ENCODE results near the gene ATAD3C.

Gene ATAD3C

DNA sequence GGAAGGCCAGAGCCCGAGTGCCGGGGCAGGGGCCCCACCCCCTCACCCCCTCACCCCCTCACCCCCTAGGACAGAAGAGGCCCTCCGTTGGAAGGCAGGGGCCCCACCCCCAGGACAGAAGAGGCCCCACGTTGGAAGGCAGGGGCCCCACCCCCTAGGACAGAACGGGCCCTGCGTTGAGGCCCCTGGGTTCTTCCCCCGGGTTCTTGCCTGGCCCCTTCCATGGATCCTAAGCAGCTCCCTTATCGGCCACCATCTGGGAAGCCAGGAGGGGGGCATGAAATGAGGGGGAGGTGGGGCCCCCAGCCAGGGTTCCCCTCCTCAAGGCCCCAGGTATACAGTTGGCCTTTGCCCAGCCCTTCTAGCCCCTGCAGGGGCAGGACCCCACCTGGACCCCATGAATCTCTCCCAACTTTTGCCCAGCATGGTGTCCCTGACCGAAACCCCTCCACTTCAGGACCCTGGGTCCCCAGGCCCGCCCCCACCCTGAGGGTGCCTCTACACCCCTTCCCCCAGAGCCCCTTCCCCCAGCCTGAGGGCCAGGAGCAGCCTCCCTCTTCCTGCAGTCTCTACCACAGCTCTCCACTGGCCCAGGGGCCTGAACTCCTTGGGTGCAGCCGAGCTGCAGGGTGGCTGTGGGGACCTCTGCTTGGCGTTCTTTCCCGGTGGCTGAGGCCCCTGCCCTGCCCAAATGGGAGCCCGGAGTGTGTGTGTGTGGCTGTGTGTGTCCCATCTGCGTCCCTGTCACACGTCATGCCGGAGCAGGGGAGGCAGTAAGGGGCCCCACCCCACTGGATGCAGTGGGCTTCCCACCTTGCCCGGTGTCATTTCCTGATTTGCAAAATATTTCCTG lies 18.3 kb upstream of the ATAD3C start:
- no peak for DNase-seq (ENCODE audit: low spot score)

DNA sequence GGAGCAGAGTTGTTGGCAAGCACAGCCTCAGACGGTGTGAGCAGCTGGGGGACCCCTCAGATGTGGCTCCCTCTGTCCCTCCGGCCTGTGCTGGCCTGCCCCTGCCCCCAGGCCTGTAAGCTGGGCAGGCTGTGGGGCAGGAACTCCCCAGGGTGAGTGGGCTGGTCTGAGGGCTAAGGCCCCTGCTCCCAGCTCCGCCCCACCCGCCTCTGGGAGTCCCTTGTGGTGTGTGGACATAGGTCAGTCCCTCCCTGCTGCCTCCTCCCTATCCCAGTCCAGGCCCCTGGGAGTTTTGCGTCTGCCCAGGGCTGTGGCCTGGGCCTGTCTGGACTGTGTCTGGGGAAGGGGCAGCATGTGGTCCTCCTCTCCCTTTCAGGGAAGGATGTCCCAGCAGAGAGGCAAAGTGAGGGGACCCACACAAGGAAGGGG lies 17.6 kb upstream of the ATAD3C start:
- peak; percentile 92 for DNase-seq (ENCODE audit: low spot score)

- DNase-seq (ENCODE audit: low spot score): no peak
These were observed 17.1 kb upstream of the ATAD3C start for GRCh38 chr1:1432274-1432950.

GRCh38 chr1:1432951-1433803 lies 16.3 kb upstream of the ATAD3C start:
- DNase-seq (ENCODE audit: low spot score): peak; percentile 88

DNA sequence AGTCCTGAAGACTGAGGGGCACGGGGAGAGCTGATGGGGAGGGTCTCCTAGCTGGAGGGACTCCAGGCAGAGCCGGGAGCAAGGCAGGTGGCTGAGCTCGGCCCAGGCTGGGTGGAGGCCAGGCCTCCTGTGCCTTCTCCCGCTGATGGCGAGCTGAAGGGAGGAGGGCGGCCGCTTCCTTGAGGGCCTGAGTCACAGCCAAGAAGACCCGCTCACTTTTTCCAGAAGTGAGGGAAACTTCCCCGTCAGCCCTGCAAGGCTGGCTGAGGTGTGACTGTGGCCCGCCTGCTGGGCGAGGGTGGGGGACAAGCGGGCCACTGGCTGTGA lies 15.7 kb upstream of the ATAD3C start:
- no peak for DNase-seq (ENCODE audit: low spot score)

DNA sequence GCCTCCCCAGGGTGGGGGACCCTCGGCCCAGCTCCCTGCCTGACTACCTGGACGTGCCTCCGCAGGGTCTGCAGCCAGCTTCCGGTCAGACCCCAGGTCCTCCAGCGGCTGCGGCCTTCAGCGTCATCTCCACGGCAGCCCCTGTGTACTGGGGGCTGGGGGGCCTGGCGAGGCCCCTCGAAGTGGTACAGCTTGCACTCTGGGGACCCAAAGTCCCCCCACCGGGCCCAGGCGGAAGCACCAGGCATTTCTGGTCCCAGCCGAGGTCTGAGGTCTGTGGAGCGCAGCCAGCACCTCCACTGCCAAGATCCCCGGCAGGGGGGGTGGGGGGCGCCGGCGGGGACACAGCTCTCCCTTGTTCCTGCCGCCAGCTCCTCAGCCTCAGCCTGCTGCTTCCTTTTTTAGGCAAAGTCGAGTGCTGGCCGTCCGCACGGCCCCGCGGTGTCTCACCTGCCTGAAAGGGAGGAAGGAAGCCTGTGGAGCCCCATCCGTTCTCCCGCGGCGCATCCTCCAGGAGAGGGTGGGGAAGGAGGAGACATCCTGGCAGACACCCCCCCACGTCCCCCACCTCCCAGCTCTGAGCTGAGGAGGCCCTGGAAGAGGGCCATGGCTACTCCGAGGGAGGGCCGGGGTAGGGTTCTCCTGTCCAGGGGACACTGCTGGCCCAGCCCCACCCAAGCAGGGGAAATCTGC lies 15.2 kb upstream of the ATAD3C start:
- no peak for DNase-seq (ENCODE audit: low spot score)

- DNase-seq (ENCODE audit: low spot score): no peak
These were observed 14.7 kb upstream of the ATAD3C start for GRCh38 chr1:1434824-1435105.

DNA sequence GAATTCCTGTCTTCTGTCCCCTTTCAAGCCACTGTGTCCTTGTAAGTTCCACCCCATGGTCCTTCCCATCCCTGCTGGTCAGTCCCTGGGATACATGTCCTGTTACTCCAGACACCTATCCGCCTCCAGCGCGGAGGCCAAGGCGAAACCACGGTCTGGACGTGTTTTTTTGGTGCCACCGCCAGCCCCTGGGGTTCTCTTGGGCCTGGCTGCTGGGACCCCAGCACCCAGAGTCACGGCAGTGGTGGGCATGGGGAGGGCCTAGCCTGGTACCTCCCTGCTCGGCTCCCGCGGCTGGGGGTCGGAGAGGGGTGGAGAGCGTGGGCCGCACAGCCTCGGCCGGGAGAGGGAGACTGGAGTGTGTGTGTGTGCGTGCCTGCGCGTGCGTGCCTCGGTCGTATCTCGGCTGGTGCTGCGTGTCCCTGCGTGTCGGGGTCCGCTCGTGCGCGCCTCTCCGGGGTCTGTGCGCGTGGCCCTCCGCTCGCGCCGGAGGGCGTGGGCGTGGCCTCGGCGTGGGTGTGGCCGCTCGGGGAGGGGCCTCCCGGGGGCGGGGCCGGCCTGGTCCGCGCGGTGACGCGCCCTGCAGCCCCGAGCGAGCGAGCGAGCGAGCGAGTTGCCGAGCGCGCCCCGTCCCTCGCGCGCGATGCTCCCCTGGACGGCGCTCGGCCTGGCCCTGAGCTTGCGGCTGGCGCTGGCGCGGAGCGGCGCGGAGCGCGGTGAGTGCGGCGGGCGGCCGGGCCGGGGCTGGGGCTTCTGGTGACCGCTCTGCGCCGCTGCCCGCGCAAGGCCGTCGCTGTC lies 14.2 kb upstream of the ATAD3C start, which contains the start of gene VWA1:
Gene VWA1, plus strand, starts transcription at position 585 of the 798 bp plus-strand sequence. Its CDS starts 59 bp downstream, at position 644.
- DNase-seq (ENCODE audit: low spot score): no peak

DNA sequence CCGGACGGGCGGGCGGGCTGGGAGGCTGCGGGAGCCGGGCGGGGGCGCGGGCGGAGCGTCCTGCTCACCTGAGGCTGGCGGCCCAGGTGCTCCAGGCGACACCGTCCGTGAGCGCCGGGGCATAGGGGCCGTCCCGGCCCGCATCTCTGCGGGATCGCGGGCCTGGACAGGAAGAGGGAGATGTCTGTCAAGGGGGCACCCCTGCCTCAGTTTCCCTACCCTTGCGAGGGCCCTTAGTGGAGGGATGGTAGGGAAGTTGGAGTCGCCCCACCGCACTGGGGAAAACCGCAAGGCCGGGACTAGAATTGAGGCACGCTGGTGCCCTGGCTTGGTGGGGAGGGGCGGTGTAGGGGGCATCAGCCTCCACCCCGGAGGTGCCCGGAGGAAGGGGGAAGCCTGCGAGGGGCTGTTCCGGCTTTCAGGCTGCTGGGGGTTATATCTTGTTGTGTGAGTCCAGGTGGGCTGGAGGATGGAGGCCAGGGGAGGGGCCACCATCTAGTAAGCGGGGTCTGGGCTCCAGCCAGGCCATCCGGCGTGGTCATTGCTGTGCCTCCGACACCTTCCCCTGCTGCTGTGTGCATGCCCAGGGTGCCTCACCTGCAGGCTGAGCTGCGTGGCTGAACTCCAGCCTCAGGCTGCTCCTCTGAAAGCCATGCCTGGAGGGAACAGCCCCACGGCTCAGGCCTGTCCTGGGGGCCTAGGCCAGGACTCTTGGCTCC lies 13.4 kb upstream of the ATAD3C start:
- no peak for DNase-seq (ENCODE audit: low spot score)

GRCh38 chr1:1436630-1437032 lies 12.9 kb upstream of the ATAD3C start:
- DNase-seq (ENCODE audit: low spot score): no peak

GRCh38 chr1:1437033-1437903 lies 12.2 kb upstream of the ATAD3C start:
- no peak for DNase-seq (ENCODE audit: low spot score)

DNA sequence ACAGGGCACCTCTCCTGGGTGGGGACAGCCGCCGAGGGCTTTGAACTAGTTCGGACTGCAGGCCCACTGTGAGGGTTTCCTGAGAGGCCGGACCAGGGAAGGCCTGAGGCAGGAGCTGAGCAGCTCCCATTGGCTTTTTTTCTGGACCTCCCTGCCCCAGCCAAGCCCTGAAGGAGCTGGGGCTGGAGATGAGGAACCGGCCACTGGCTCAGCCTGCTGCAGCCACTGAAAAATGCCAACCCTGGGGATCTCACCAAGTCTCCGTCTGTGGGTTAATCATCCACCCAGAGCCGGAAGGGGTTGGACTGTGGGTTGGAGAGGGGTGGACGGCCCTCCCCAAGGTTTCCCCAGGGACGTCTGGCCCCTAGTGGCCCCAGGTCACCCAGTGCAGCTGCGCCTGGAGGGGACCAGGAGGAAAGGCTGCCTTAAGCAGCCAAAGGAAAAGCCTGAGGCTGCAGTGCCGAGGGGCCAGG lies 11.5 kb upstream of the ATAD3C start:
- DNase-seq (ENCODE audit: low spot score): peak; percentile 97

DNA sequence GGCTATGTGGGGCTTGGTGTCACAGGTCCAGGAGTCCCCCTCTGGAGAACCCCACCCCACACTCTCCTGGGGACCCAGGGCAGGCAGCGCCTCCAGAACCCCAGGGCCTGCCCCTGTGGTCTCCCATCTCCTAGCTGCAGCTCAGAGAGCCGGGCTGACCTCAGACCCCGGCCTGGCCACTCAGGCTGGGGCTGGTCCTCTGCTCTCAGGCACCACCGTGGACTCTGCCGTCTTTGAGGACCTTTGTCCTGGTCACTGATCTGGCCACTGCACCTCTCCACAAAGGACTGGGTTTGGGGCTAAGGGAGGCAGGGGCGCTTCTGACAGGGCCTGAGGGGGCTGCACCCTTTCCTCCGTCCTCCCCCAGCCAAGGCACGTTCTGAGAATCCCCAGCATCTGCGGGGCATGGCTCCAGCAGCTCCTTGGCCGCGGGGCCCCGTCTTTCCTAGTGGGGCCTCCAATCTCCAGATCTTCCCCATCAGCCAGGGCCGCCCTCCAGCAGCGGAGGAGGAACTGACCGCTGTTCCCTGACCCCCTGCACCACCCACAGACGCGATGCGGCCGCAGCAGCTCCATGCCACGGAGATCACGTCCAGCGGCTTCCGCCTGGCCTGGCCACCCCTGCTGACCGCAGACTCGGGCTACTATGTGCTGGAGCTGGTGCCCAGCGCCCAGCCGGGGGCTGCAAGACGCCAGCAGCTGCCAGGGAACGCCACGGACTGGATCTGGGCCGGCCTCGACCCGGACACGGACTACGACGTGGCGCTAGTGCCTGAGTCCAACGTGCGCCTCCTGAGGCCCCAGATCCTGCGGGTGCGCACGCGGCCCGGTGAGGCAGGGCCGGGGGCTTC lies 10.7 kb upstream of the ATAD3C start:
- no peak for DNase-seq (ENCODE audit: low spot score)

DNA sequence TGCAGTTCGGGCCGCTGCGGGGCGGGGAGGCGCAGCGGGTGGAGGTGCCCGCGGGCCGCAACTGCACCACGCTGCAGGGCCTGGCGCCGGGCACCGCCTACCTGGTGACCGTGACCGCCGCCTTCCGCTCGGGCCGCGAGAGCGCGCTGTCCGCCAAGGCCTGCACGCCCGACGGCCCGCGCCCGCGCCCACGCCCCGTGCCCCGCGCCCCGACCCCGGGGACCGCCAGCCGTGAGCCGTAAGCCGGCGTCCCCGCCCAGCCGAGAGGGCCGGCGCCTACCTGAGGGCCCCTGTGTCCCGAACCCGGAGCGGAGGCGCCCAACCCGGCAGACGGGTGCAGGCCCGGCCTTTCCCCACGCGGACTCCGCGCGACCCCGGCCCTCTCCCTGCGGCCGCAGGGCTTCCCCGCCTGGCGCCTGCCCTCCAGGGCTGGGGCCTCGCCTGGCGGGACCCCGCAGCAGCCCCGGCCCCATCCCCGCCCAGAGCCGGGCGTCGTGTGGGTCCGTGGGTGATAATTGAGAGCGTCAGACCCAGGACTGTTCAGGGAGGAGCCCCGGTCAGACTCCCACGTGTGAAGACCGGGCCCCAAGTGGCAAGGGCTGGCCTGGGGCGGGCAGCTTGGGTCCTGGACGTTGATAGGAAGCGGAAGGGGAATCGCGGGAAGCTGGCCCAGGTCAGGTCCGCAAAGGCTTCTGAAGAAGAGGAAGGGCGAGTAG lies 9.8 kb upstream of the ATAD3C start:
- no peak for DNase-seq (ENCODE audit: low spot score)

GRCh38 chr1:1440262-1441001 lies 9.1 kb upstream of the ATAD3C start:
- DNase-seq (ENCODE audit: low spot score): no peak

GRCh38 chr1:1441002-1441888 lies 8.2 kb upstream of the ATAD3C start:
- peak; percentile 91 for DNase-seq (ENCODE audit: low spot score)

All from HuH-7 (cell line).